Measurements from ENCODE around the gene BPGM. TPM values are rescaled to one million over a fixed set of nuclear protein-coding genes. Genes with fewer than 3 reads are reported as not detected.

BPGM gene
- total RNA-seq, 1 experiment from 2014 or later, result 10.0 TPM

GRCh38 chr7:134636008-134636449 is 10.6 kb upstream of the BPGM start:
- no peaks in the 10 kb centered on the region for H3K4me1 ChIP-seq (ENCODE audit: control insufficient read depth in 1 of 2, insufficient read depth in 2 of 2, low read length in 2 of 2)
- H2AFZ ChIP-seq (ENCODE audit: low read depth, low read length, poor library complexity, severe bottlenecking), result no peak overlapping the region
- no peak overlapping the region for H3K27ac ChIP-seq (ENCODE audit: low read depth, low read length)
- BruUV-seq (replicated peaks), result no TSS peak
- POLR2A ChIA-PET, result no interaction called here
- CTCF ChIA-PET, result interaction anchor here (1.1 to 1.5 kb wide), 3 partner anchors 10 to 12 kb away, joined by 3 to 4 read pairs (median 3); partner anchors contain the start of gene BPGM
- H3K9ac ChIP-seq (ENCODE audit: low read length), result no peak overlapping the region
- no peaks in the 10 kb centered on the region for H3K36me3 ChIP-seq (ENCODE audit: control insufficient read depth in 1 of 2, insufficient read depth in 2 of 2, low read length in 2 of 2)
- H3K4me2 ChIP-seq (ENCODE audit: low read length), result no peak overlapping the region
- H4K20me1 ChIP-seq (ENCODE audit: insufficient read depth), result no peaks in the 10 kb centered on the region
- H3K27me3 ChIP-seq (ENCODE audit: insufficient read depth, low read length), result no peaks in the 10 kb centered on the region
- ATAC-seq (no peak), DNase-seq (ENCODE audit: low read depth, low spot score) (no peak)
- H3K9me2 ChIP-seq (ENCODE audit: insufficient read depth), result no peaks in the 10 kb centered on the region
- intact Hi-C loops (cut with micrococcal nuclease), result no loop called here
- H3K4me3 ChIP-seq (replicated peaks in 1 of 2; ENCODE audit: low read depth in 1 of 2, low read length in 2 of 2), result no peak overlapping the region
- no peaks in the 10 kb centered on the region for H3K9me3 ChIP-seq (ENCODE audit: control insufficient read depth in 1 of 2, insufficient read depth in 1 of 2, low read depth in 1 of 2, low read length in 2 of 2)
- H3K79me2 ChIP-seq (ENCODE audit: insufficient read depth, low read length), result no peaks in the 10 kb centered on the region
- TF ChIP-seq CBX3 (IDR thresholded peaks at IDR 0.05; ENCODE audit: low read depth), result no peak
- TF ChIP-seq SRF (IDR thresholded peaks at IDR 0.05; ENCODE audit: low read depth), result no peak
- no peak for TF ChIP-seq FOSL1 (IDR thresholded peaks at IDR 0.05; ENCODE audit: low read depth)
- RAD21 ChIA-PET (ENCODE audit: low non-redundant PET in 1 of 2, low total read pairs in 2 of 2, uncharacterized antibody in 2 of 2, unreplicated experiment in 2 of 2), result no interaction called here

- BruUV-seq (replicated peaks), result no TSS peak
- H2AFZ ChIP-seq (ENCODE audit: low read depth, low read length, poor library complexity, severe bottlenecking), result no peak overlapping the region
- no peak overlapping the region for H3K4me3 ChIP-seq (replicated peaks in 1 of 2; ENCODE audit: low read depth in 1 of 2, low read length in 2 of 2)
- CTCF ChIA-PET, result no interaction called here
- H4K20me1 ChIP-seq (ENCODE audit: insufficient read depth), result no peaks in the 10 kb centered on the region
- no peaks in the 10 kb centered on the region for H3K4me1 ChIP-seq (ENCODE audit: control insufficient read depth in 1 of 2, insufficient read depth in 2 of 2, low read length in 2 of 2)
- no peak overlapping the region for H3K9ac ChIP-seq (ENCODE audit: low read length)
- no peak overlapping the region for H3K4me2 ChIP-seq (ENCODE audit: low read length)
- POLR2A ChIA-PET, result interaction anchor here (1.7 kb wide), 1 partner anchor 9 kb away, joined by 7 read pairs; the partner anchor contains the start of gene BPGM
- RAD21 ChIA-PET (ENCODE audit: low non-redundant PET in 1 of 2, low total read pairs in 2 of 2, uncharacterized antibody in 2 of 2, unreplicated experiment in 2 of 2), result no interaction called here
- H3K27me3 ChIP-seq (ENCODE audit: insufficient read depth, low read length), result no peaks in the 10 kb centered on the region
- H3K9me2 ChIP-seq (ENCODE audit: insufficient read depth), result no peaks in the 10 kb centered on the region
- ATAC-seq (no peak), DNase-seq (ENCODE audit: low read depth, low spot score) (no peak)
- intact Hi-C loops (cut with micrococcal nuclease), result no loop called here
- H3K27ac ChIP-seq (ENCODE audit: low read depth, low read length), result no peak overlapping the region
- H3K36me3 ChIP-seq (ENCODE audit: control insufficient read depth in 1 of 2, insufficient read depth in 2 of 2, low read length in 2 of 2), result no peaks in the 10 kb centered on the region
- no peaks in the 10 kb centered on the region for H3K79me2 ChIP-seq (ENCODE audit: insufficient read depth, low read length)
- no peaks in the 10 kb centered on the region for H3K9me3 ChIP-seq (ENCODE audit: control insufficient read depth in 1 of 2, insufficient read depth in 1 of 2, low read depth in 1 of 2, low read length in 2 of 2)
- TF ChIP-seq YY1 (IDR thresholded peaks at IDR 0.05; ENCODE audit: extremely low read depth, insufficient replicate concordance, low read depth, low read length) (no peak), ZBTB33 (IDR thresholded peaks at IDR 0.05; ENCODE audit: extremely low read depth, insufficient replicate concordance, low read length) (no peak), REST (IDR thresholded peaks at IDR 0.05; ENCODE audit: low read depth) (no peak), POLR2AphosphoS5 (IDR thresholded peaks at IDR 0.05; ENCODE audit: low read depth, low read length) (no peak), SIN3A (IDR thresholded peaks at IDR 0.05; ENCODE audit: low read depth) (no peak), EZH2phosphoT487 (IDR thresholded peaks at IDR 0.05; ENCODE audit: borderline replicate concordance) (no peak), CBX3 (IDR thresholded peaks at IDR 0.05; ENCODE audit: low read depth) (no peak), ZNF274 (IDR thresholded peaks at IDR 0.05; ENCODE audit: low read depth, low read length) (no peak), ZFX (IDR thresholded peaks at IDR 0.05) (no peak), MAX (IDR thresholded peaks at IDR 0.05) (no peak)
These were observed 9.2 kb upstream of the BPGM start for GRCh38 chr7:134637441-134637840.

Data from HCT116 (cell line).